ENCODE measurements around the gene CEP128. TPM values are rescaled to one million over a fixed set of nuclear protein-coding genes. Genes with fewer than 3 reads are reported as not detected.

The CEP128 gene
- total RNA-seq, 1 donor = 12.2 TPM

GRCh38 chr14:80787876-80788275, 153.7 kb downstream of the CEP128 start:
- no peak for TF ChIP-seq CTCF (IDR thresholded peaks at IDR 0.05; ENCODE audit: insufficient read depth, low read length)
- H3K4me3 ChIP-seq (ENCODE audit: low read depth, low read length) = no peak overlapping the region
- no peak for DNase-seq (ENCODE audit: low read depth)

- no peak overlapping the region for H3K4me3 ChIP-seq (ENCODE audit: low read depth, low read length)
- TF ChIP-seq CTCF (IDR thresholded peaks at IDR 0.05; ENCODE audit: insufficient read depth, low read length) = no peak
- peak; percentile 34 for DNase-seq (ENCODE audit: low read depth)
Observed at GRCh38 chr14:80784820-80785219, 156.7 kb downstream of the CEP128 start.

GRCh38 chr14:80781972-80782367, 159.6 kb downstream of the CEP128 start:
- DNase-seq (ENCODE audit: low read depth) = peak; percentile 8
- no peak overlapping the region for H3K4me3 ChIP-seq (ENCODE audit: low read depth, low read length)
- TF ChIP-seq CTCF (IDR thresholded peaks at IDR 0.05; ENCODE audit: insufficient read depth, low read length) = no peak

GRCh38 chr14:80780500-80780899, 161.0 kb downstream of the CEP128 start:
- no peak for TF ChIP-seq CTCF (IDR thresholded peaks at IDR 0.05; ENCODE audit: insufficient read depth, low read length)
- no peak overlapping the region for H3K4me3 ChIP-seq (ENCODE audit: low read depth, low read length)
- DNase-seq (ENCODE audit: low read depth) = no peak

GRCh38 chr14:80776657-80777056, 164.9 kb downstream of the CEP128 start:
- no peak for DNase-seq (ENCODE audit: low read depth)
- H3K4me3 ChIP-seq (ENCODE audit: low read depth, low read length) = no peak overlapping the region
- TF ChIP-seq CTCF (IDR thresholded peaks at IDR 0.05; ENCODE audit: insufficient read depth, low read length) = no peak

GRCh38 chr14:80776186-80776585, 165.4 kb downstream of the CEP128 start:
- no peak for DNase-seq (ENCODE audit: low read depth)
- TF ChIP-seq CTCF (IDR thresholded peaks at IDR 0.05; ENCODE audit: insufficient read depth, low read length) = no peak
- no peak overlapping the region for H3K4me3 ChIP-seq (ENCODE audit: low read depth, low read length)

GRCh38 chr14:80772504-80772903, 169.0 kb downstream of the CEP128 start:
- no peak for DNase-seq (ENCODE audit: low read depth)
- no peak for TF ChIP-seq CTCF (IDR thresholded peaks at IDR 0.05; ENCODE audit: insufficient read depth, low read length)
- no peak overlapping the region for H3K4me3 ChIP-seq (ENCODE audit: low read depth, low read length)

All from fibroblast of the aortic adventitia (primary cell).